OCI-LY3 (cell line): ENCODE data around the gene PMM2.

ENCODE experiments used
- CTCF ChIP-seq: fragments of 200-600, 300-600 bp; sonication (generic); IDR thresholded peaks from 2 replicates; pipeline ENCODE4 v1.5.1; 2014; ENCODE audit warnings: antibody characterized with exemption, low read length, low read depth
- EZH2phosphoT487 ChIP-seq: fragments of 200-600 bp; shearing (Covaris generic); IDR thresholded peaks from 2 replicates; pipeline ENCODE4 v1.6.1; 2018; ENCODE audit warnings: antibody characterized with exemption, mixed run types, low read depth

- no peak for TF ChIP-seq CTCF
- TF ChIP-seq EZH2phosphoT487: no peak
Measured at GRCh38 chr16:8798535-8799157, 1.0 kb downstream of the PMM2 start.
